Gastrocnemius medialis (tissue), 4 donors: Measurements from ENCODE around the gene OR13A1. TPM values are rescaled to one million over a fixed set of nuclear protein-coding genes. Genes with fewer than 3 reads are reported as not detected.
"Not testable (repeated sequence)": the region's sequence is repeated elsewhere in the genome, so short reads cannot be mapped to it uniquely, and the experiment has no call there.

ENCODE experiments used
- ATAC-seq, 2 donors: fragments of 150-250 bp; one replicate each; pipeline ENCODE4 v1.9.1; 2016
- DNase-seq, 2 donors: peaks; one replicate each; pipeline ENCODE4 v3.0.0-alpha.2; 2019
- H3K27ac ChIP-seq, 4 donors: fragments of 200-600 bp; sonication (generic); 1 replicate in 1 of 4; 2 replicates in 3 of 4; pipeline ENCODE4 v1.5.1; 2016 to 2018; ENCODE audit warnings: mild to moderate bottlenecking in 2 of 4, moderate library complexity in 1 of 4
- H3K27me3 ChIP-seq, 3 donors: fragments of 200-600 bp; sonication (generic) in 2 of 3; 1 replicate in 1 of 3; 2 replicates in 2 of 3; pipeline versions ENCODE4 v1.5.1 to v1.6.0; 2016 to 2019; ENCODE audit warnings: mild to moderate bottlenecking in 1 of 3, moderate library complexity in 1 of 3
- H3K36me3 ChIP-seq, 2 donors: fragments of 200-600 bp; sonication (generic) in 1 of 2; one replicate each; pipeline ENCODE4 v1.5.1; 2017 to 2018
- H3K4me1 ChIP-seq, 2 donors: fragments of 200-600 bp; sonication (generic) in 1 of 2; one replicate each; pipeline ENCODE4 v1.5.1; 2016 to 2017; ENCODE audit warnings: mild to moderate bottlenecking in 2 of 2
- H3K4me3 ChIP-seq, 4 donors: fragments of 200-600 bp; sonication (generic) in 3 of 4; 1 replicate in 1 of 4; 2 replicates in 3 of 4; pipeline ENCODE4 v1.5.1; 2016 to 2019; ENCODE audit warnings: mild to moderate bottlenecking in 2 of 4
- H3K9me3 ChIP-seq, 3 donors: fragments of 200-600 bp; sonication (generic) in 2 of 3; 1 replicate in 1 of 3; 2 replicates in 2 of 3; pipeline ENCODE4 v1.5.1; 2016 to 2019
- CTCF ChIP-seq, 5 experiments: fragments of 450-650 bp in 3 of 5; fragments of 200-600 bp in 2 of 5; sonication (generic) in 2 of 5; IDR thresholded peaks in 4 of 5; conservative IDR thresholded peaks in 1 of 5; 1 replicate in 4 of 5; 2 replicates in 1 of 5; pipeline ENCODE4 v1.5.1; 2016 to 2019; ENCODE audit warnings: antibody characterized with exemption in 5 of 5, mild to moderate bottlenecking in 3 of 5, moderate library complexity in 3 of 5
- POLR2A ChIP-seq, 2 donors: fragments of 450-650 bp; IDR thresholded peaks; one replicate each; pipeline ENCODE4 v1.6.1; 2017; ENCODE audit warnings: antibody characterized with exemption in 2 of 2, mild to moderate bottlenecking in 2 of 2, moderate library complexity in 2 of 2
- in situ Hi-C, 4 donors: fragments of 200-750 bp; cut with MboI; loops; one replicate each; pipeline versions ENCODE4 v1.15.0 to v1.8.0; 2017; ENCODE audit warnings: low sequenced_read_pairs in 4 of 4
- intact Hi-C: fragments of 100-400 bp; cut with DNase I; formaldehyde crosslinking; loops from one replicate; pipeline ENCODE4 v1.15.1; 2023; ENCODE audit warnings: low total_unique reads
- total RNA-seq, 4 donors: library from RNA; depleted of rRNA; stranded (reverse); fragments of >200 nt; gene quantifications; one replicate each; pipeline versions ENCODE4 v1.1.0 to v1.2.3, GENCODE V29; 2016

OR13A1 gene
- total RNA-seq, 4 donors from 2014 or later, result not detected

DNA sequence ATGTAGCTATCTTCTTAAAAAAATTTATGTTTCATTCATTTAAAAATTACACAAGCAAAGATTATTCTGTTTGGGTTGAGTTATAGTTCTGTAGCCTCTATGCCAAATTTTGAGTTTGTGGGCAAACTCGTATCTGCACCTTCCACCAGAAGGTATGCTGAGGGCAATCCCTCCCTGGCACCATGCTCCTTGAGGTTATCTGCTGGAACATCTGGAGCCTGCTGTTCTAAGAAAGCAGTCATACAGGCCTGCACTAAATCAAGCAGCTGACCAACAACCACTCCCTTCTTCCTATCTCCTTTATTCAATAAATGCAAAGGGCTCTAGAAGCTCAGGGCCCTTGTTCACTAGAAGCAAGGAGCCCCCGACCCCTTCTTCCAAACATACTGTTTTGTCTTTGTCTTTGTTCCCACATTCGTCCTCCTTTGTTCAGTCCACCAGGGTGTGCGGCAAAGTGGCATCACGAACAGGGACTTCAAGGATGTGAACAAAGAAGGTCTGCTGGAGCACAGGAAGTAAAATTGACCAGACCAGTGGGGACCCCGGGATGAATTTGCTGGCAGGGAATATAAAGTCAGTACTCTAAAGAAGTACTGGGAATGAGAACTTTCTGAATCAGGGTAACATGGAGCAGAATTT lies 36.4 kb downstream of the OR13A1 start:
- ATAC-seq (no peak), DNase-seq (no peak)
- no peaks in the 10 kb centered on the region for H3K9me3 ChIP-seq
- no peak overlapping the region for H3K27ac ChIP-seq
- H3K4me3 ChIP-seq, result no peak overlapping the region
- H3K27me3 ChIP-seq, result no peaks in the 10 kb centered on the region
- H3K36me3 ChIP-seq, result no peaks in the 10 kb centered on the region
- H3K4me1 ChIP-seq, result no peaks in the 10 kb centered on the region
- no peak for TF ChIP-seq CTCF (IDR thresholded peaks at IDR 0.05 in 4 of 5, conservative IDR thresholded peaks at IDR 0.05 in 1 of 5)
- no peak for TF ChIP-seq POLR2A (IDR thresholded peaks at IDR 0.05)
- in situ Hi-C loops (no loop called here), intact Hi-C loops (no loop called here)

- H3K4me3 ChIP-seq, intact Hi-C loops, DNase-seq, H3K36me3 ChIP-seq, in situ Hi-C loops, H3K27me3 ChIP-seq, ATAC-seq, H3K9me3 ChIP-seq, H3K27ac ChIP-seq, H3K4me1 ChIP-seq: not testable (repeated sequence)
Measured at GRCh38 chr10:45276146-45276545, 39.3 kb downstream of the OR13A1 start.

DNA sequence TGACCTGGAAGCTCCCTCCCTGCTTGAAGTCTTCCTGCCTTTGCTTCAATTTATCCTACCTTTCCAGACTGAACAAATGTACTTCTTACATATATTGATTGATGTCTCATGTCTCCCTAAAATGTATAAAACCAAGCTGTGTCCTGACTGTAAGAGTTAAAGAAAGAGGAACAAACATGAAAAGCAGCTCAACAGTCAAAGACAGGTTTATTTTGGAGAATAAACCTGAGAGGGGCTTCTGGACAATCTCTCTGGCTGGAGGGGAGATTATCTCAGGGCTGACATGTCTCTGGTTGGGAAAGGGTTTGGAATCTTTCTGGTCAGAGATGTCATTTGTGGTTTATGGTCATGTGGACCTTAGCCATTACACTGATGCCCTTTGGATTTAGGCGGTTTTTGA lies 41.0 kb downstream of the OR13A1 start:
- intact Hi-C loops, result no loop called here
- no peak for DNase-seq
- no peaks in the 10 kb centered on the region for H3K36me3 ChIP-seq
- in situ Hi-C loops, result no loop called here
- H3K9me3 ChIP-seq, result no peaks in the 10 kb centered on the region
- no peak overlapping the region for H3K4me3 ChIP-seq
- ATAC-seq, result no peak
- H3K4me1 ChIP-seq, result no peaks in the 10 kb centered on the region
- no peak for TF ChIP-seq POLR2A (IDR thresholded peaks at IDR 0.05)
- TF ChIP-seq CTCF (IDR thresholded peaks at IDR 0.05 in 4 of 5, conservative IDR thresholded peaks at IDR 0.05 in 1 of 5), result no peak
- no peaks in the 10 kb centered on the region for H3K27me3 ChIP-seq
- H3K27ac ChIP-seq, result no peak overlapping the region

GRCh38 chr10:45267777-45268176 lies 47.6 kb downstream of the OR13A1 start:
- H3K4me3 ChIP-seq, H3K4me1 ChIP-seq, H3K9me3 ChIP-seq, H3K27ac ChIP-seq, H3K36me3 ChIP-seq, in situ Hi-C loops, intact Hi-C loops, DNase-seq, H3K27me3 ChIP-seq, ATAC-seq: not testable (repeated sequence)

- Histone ChIP-seq H3K27ac (no peak overlapping the region), H3K27me3 (peaks cover 0 to 2% (median 0%) of the 10 kb centered on the region in 3 donors), H3K36me3 (no peaks in the 10 kb centered on the region), H3K9me3 (no peaks in the 10 kb centered on the region), H3K4me3 (no peak overlapping the region), H3K4me1 (no peaks in the 10 kb centered on the region)
- TF ChIP-seq POLR2A (IDR thresholded peaks at IDR 0.05) (no peak), CTCF (IDR thresholded peaks at IDR 0.05 in 4 of 5, conservative IDR thresholded peaks at IDR 0.05 in 1 of 5) (no peak)
- DNase-seq (no peak), ATAC-seq (no peak)
- intact Hi-C loops, result no loop called here
- in situ Hi-C loops, result no loop called here
Measured at GRCh38 chr10:45265996-45266395, 49.4 kb downstream of the OR13A1 start.

DNA sequence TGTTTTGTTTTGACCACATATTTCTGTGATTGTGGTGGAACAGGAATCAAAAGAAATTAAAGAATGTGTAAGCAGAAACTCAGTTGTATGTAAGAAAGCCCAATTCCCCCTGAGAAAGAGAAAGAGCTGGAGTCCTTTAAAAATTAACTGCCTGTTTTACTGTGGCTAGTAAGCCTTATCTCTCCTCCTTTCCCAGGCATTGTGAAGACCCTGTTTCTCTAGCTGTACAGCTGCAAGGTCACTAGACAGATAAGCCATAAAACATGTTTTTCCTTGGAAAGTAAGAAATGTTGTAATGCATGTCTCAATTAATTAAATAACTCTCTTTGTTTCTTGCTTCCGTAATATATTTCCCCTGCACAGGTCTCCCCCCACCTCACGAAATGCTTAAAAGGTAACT lies 53.5 kb downstream of the OR13A1 start:
- ATAC-seq, result no peak
- H3K9me3 ChIP-seq, result no peaks in the 10 kb centered on the region
- in situ Hi-C loops (no loop called here), intact Hi-C loops (no loop called here)
- no peak overlapping the region for H3K27ac ChIP-seq
- TF ChIP-seq POLR2A (IDR thresholded peaks at IDR 0.05) (no peak), CTCF (IDR thresholded peaks at IDR 0.05 in 4 of 5, conservative IDR thresholded peaks at IDR 0.05 in 1 of 5) (no peak)
- H3K27me3 ChIP-seq, result peaks cover 0 to 2% (median 0%) of the 10 kb centered on the region in 3 donors
- H3K4me1 ChIP-seq, result no peaks in the 10 kb centered on the region
- H3K4me3 ChIP-seq, result no peak overlapping the region
- DNase-seq, result no peak
- H3K36me3 ChIP-seq, result no peaks in the 10 kb centered on the region
